ENCODE results near the gene RASEF. TPM values are rescaled to one million over a fixed set of nuclear protein-coding genes. Genes with fewer than 3 reads are reported as not detected.
"Not testable (repeated sequence)": the region's sequence is repeated elsewhere in the genome, so short reads cannot be mapped to it uniquely, and the experiment has no call there.

The RASEF gene
- total and polyA plus RNA-seq, 2 of the 13 experiments (the other 11 are each of a cell fraction or from before 2014, with no cell fraction given) = 0.07 TPM; not detected in 1

DNA sequence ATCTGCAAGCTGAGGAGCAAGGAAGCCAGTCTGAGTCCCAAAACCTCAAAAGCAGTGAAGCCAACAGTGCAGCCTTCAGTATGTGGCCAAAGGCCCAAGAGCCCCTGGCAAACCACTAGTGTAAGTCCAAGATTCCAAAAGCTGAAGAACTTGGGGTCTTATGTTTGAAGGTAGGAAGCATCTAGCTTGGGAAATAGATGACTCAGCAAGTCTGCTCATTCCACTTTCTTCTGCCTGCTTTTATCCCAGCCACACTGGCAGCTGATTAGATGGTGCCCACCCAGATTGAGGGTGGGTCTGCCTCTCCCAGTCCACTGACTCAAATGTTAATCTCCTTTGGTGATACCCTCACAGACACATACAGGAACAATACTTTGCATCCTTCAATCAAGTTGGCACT is 9.6 kb upstream of the RASEF start:
- CTCF ChIA-PET (ENCODE audit: low intra/inter-chr PET ratio, low total read pairs) = not testable (repeated sequence)

DNA sequence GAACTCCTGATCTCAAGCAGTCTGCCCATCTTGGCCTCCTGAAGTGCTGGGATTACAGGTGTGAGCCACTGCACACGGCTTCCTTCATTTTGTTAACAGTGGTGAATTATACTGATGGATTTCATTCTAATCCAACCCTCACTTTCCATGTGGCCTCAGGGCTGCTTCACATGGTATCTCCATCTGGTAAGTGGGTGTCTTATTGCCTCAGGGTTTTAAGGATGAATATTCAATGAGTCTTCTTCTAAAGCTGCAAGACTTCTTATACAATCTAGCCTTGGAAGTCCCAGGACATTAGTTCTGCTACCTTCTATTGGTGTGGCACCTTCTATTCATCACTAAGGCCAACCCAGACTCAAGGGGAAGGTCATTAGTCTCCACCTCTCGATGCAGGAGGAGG is 8.7 kb upstream of the RASEF start:
- POLR2A ChIA-PET = no interaction called here
- in situ Hi-C loops (cut with HindIII; ENCODE audit: extremely low pct_ligation_motif_present, low pct_unique_long_range_greater_than_20kb) = no loop called here
- no peak for ATAC-seq

More for the DNA sequence above, 9.6 kb upstream of the RASEF start:
- POLR2A ChIA-PET; H3K4me2 ChIP-seq (ENCODE audit: low read depth, low read length); H3K79me2 ChIP-seq (ENCODE audit: insufficient read depth, low read length); FAIRE-seq; ATAC-seq; intact Hi-C loops (cut with micrococcal nuclease; ENCODE audit: unreplicated experiment); H4K20me1 ChIP-seq (ENCODE audit: insufficient read depth, low read length); in situ Hi-C loops (cut with HindIII; ENCODE audit: extremely low pct_ligation_motif_present, low pct_unique_long_range_greater_than_20kb); H3K4me1 ChIP-seq (ENCODE audit: insufficient read depth, low read length); H3K27me3 ChIP-seq (ENCODE audit: control insufficient read depth in 1 of 2, insufficient read depth in 2 of 2, low read length in 2 of 2); BruUV-seq (replicated peaks); DNase-seq (ENCODE audit: low spot score); H3K9ac ChIP-seq (ENCODE audit: insufficient read depth, low read depth, low read length); H2AFZ ChIP-seq (ENCODE audit: low read length); H3K4me3 ChIP-seq (replicated peaks in 1 of 3; ENCODE audit: insufficient read depth in 1 of 3, low read depth in 2 of 3, low read length in 3 of 3); H3K9me3 ChIP-seq (ENCODE audit: low read length); H3K27ac ChIP-seq (ENCODE audit: extremely low read length, insufficient read depth, low read length); H3K36me3 ChIP-seq (replicated peaks in 1 of 2; ENCODE audit: control insufficient read depth in 1 of 2, insufficient read depth in 2 of 2, low read length in 2 of 2): not testable (repeated sequence)
- TF ChIP-seq MAFF (IDR thresholded peaks at IDR 0.05; ENCODE audit: low read depth, low read length) (peak; percentile 85), MAFK (conservative IDR thresholded peaks at IDR 0.05 in 1 of 2, IDR thresholded peaks at IDR 0.05 in 1 of 2; ENCODE audit: low read length in 2 of 2) (peak; percentile 85 to 90)

More for the DNA sequence above, 8.7 kb upstream of the RASEF start:
- H3K36me3 ChIP-seq (replicated peaks in 1 of 2; ENCODE audit: control insufficient read depth in 1 of 2, insufficient read depth in 2 of 2, low read length in 2 of 2) = no peaks in the 10 kb centered on the region
- H4K20me1 ChIP-seq (ENCODE audit: insufficient read depth, low read length) = no peaks in the 10 kb centered on the region
- no peak overlapping the region for H2AFZ ChIP-seq (ENCODE audit: low read length)
- CTCF ChIA-PET (ENCODE audit: low intra/inter-chr PET ratio, low total read pairs) = no interaction called here
- 0% methylated on average over 2 of the region's 2 CpGs for WGBS (ENCODE audit: low lambda C conversion rate)
- intact Hi-C loops (cut with micrococcal nuclease; ENCODE audit: unreplicated experiment) = no loop called here
- TF ChIP-seq, protein P1, sequence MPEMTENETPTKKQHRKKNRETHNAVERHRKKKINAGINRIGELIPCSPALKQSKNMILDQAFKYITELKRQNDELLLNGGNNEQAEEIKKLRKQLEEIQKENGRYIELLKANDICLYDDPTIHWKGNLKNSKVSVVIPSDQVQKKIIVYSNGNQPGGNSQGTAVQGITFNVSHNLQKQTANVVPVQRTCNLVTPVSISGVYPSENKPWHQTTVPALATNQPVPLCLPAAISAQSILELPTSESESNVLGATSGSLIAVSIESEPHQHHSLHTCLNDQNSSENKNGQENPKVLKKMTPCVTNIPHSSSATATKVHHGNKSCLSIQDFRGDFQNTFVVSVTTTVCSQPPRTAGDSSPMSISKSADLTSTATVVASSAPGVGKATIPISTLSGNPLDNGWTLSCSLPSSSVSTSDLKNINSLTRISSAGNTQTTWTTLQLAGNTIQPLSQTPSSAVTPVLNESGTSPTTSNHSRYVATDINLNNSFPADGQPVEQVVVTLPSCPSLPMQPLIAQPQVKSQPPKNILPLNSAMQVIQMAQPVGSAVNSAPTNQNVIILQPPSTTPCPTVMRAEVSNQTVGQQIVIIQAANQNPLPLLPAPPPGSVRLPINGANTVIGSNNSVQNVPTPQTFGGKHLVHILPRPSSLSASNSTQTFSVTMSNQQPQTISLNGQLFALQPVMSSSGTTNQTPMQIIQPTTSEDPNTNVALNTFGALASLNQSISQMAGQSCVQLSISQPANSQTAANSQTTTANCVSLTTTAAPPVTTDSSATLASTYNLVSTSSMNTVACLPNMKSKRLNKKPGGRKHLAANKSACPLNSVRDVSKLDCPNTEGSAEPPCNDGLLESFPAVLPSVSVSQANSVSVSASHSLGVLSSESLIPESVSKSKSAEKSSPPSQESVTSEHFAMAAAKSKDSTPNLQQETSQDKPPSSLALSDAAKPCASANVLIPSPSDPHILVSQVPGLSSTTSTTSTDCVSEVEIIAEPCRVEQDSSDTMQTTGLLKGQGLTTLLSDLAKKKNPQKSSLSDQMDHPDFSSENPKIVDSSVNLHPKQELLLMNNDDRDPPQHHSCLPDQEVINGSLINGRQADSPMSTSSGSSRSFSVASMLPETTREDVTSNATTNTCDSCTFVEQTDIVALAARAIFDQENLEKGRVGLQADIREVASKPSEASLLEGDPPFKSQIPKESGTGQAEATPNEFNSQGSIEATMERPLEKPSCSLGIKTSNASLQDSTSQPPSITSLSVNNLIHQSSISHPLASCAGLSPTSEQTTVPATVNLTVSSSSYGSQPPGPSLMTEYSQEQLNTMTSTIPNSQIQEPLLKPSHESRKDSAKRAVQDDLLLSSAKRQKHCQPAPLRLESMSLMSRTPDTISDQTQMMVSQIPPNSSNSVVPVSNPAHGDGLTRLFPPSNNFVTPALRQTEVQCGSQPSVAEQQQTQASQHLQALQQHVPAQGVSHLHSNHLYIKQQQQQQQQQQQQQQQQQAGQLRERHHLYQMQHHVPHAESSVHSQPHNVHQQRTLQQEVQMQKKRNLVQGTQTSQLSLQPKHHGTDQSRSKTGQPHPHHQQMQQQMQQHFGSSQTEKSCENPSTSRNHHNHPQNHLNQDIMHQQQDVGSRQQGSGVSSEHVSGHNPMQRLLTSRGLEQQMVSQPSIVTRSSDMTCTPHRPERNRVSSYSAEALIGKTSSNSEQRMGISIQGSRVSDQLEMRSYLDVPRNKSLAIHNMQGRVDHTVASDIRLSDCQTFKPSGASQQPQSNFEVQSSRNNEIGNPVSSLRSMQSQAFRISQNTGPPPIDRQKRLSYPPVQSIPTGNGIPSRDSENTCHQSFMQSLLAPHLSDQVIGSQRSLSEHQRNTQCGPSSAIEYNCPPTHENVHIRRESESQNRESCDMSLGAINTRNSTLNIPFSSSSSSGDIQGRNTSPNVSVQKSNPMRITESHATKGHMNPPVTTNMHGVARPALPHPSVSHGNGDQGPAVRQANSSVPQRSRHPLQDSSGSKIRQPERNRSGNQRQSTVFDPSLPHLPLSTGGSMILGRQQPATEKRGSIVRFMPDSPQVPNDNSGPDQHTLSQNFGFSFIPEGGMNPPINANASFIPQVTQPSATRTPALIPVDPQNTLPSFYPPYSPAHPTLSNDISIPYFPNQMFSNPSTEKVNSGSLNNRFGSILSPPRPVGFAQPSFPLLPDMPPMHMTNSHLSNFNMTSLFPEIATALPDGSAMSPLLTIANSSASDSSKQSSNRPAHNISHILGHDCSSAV (CRISPR knock-in tag; IDR thresholded peaks at IDR 0.05; ENCODE audit: borderline replicate concordance) = no peak
- TF ChIP-seq ZNF510 (CRISPR knock-in tag; IDR thresholded peaks at IDR 0.05; ENCODE audit: low read depth) (no peak), ZNF746 (CRISPR knock-in tag; IDR thresholded peaks at IDR 0.05) (no peak)
- no peaks in the 10 kb centered on the region for H3K4me1 ChIP-seq (ENCODE audit: insufficient read depth, low read length)
- FAIRE-seq = no peak
- no peak overlapping the region for H3K4me3 ChIP-seq (replicated peaks in 1 of 3; ENCODE audit: insufficient read depth in 1 of 3, low read depth in 2 of 3, low read length in 3 of 3)
- BruUV-seq (replicated peaks) = no TSS peak
- H3K9ac ChIP-seq (ENCODE audit: insufficient read depth, low read depth, low read length) = no peak overlapping the region
- no peak overlapping the region for H3K27ac ChIP-seq (ENCODE audit: extremely low read length, insufficient read depth, low read length)
- H3K79me2 ChIP-seq (ENCODE audit: insufficient read depth, low read length) = no peaks in the 10 kb centered on the region
- H3K27me3 ChIP-seq (ENCODE audit: control insufficient read depth in 1 of 2, insufficient read depth in 2 of 2, low read length in 2 of 2) = no peaks in the 10 kb centered on the region
- no peaks in the 10 kb centered on the region for H3K9me3 ChIP-seq (ENCODE audit: low read length)
- H3K4me2 ChIP-seq (ENCODE audit: low read depth, low read length) = no peak overlapping the region
- no peak for DNase-seq (ENCODE audit: low spot score)

All from HepG2 (cell line).